GM23338 (cell line): ENCODE data around the gene STAP2.

Experiments
- CREB1 ChIP-seq: fragments of 250-450 bp; sonication (Bioruptor Pico); IDR thresholded peaks from 2 replicates; pipeline ENCODE4 v1.5.0; 2020; ENCODE audit warnings: low read depth, mild to moderate bottlenecking, moderate library complexity
- CTCF ChIP-seq, 2 experiments: fragments of 200-600 bp in 1 of 2; sonication (generic) in 1 of 2; conservative IDR thresholded peaks; 2 replicates each; pipeline versions ENCODE4 v1.5.1 to v1.6.1; 2016 to 2017; ENCODE audit warnings: antibody characterized with exemption in 2 of 2, low read depth in 2 of 2, mild to moderate bottlenecking in 2 of 2, moderate library complexity in 1 of 2
- EZH2 ChIP-seq: fragments of 200-600 bp; sonication (generic); IDR thresholded peaks from one replicate; pipeline ENCODE4 v1.8.0; 2017; ENCODE audit warnings: antibody characterized with exemption, mild to moderate bottlenecking, low read depth; ENCODE audit not compliant: unreplicated experiment
- EZH2phosphoT487 ChIP-seq: fragments of 200-600 bp; sonication (generic); IDR thresholded peaks from one replicate; pipeline ENCODE4 v1.8.1; 2018; ENCODE audit warnings: antibody characterized with exemption; ENCODE audit not compliant: unreplicated experiment
- JUNB ChIP-seq: IDR thresholded peaks from one replicate; pipeline ENCODE4 v1.6.1; 2016; ENCODE audit warnings: antibody characterized with exemption; ENCODE audit not compliant: unreplicated experiment
- NANOG ChIP-seq: IDR thresholded peaks from 2 replicates; pipeline ENCODE4 v1.6.1; 2016; ENCODE audit warnings: antibody characterized with exemption, borderline replicate concordance
- POLR2AphosphoS5 ChIP-seq: IDR thresholded peaks from 2 replicates; pipeline ENCODE4 v1.6.1; 2016; ENCODE audit warnings: antibody characterized with exemption, low read depth
- ZNF114 ChIP-seq: fragments of 250-450 bp; sonication (Bioruptor Pico); IDR thresholded peaks from 2 replicates; pipeline ENCODE4 v1.5.0; 2020; ENCODE audit warnings: mild to moderate bottlenecking, moderate library complexity
- ZNF331 ChIP-seq: fragments of 250-450 bp; sonication (Bioruptor Pico); IDR thresholded peaks from 2 replicates; pipeline ENCODE4 v1.5.0; 2020; ENCODE audit warnings: low read depth, mild to moderate bottlenecking, moderate library complexity
- TF ChIP-seq, protein P1 (sequence below): IDR thresholded peaks from one replicate; pipeline ENCODE4 v1.6.1; 2018; ENCODE audit warnings: antibody characterized with exemption; ENCODE audit not compliant: unreplicated experiment

DNA sequence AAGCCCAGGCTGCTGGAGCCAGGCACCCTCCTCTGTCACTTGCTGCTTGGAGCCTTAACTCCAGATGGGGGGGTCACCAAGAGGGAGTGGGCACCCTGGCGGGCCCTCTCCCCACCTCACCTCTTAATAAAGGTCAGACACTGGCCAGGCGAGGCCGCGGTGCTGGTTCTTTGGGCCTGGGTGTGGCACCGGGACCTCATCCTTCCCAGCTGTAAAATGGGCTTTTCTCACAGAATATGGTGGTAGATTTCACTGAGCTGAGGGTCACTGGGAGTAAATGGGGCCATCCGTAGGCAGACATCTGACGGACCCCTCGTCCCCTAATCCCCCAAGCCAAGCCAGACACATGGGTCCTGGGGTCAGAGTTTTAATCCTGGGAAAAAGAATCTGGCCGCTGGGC, 14.9 kb downstream of the STAP2 start:
- no peak for TF ChIP-seq CTCF (conservative IDR thresholded peaks at IDR 0.05; ENCODE audit: low read depth in 2 of 2)
- no peak for TF ChIP-seq EZH2
- no peak for TF ChIP-seq EZH2phosphoT487
- TF ChIP-seq, protein P1, sequence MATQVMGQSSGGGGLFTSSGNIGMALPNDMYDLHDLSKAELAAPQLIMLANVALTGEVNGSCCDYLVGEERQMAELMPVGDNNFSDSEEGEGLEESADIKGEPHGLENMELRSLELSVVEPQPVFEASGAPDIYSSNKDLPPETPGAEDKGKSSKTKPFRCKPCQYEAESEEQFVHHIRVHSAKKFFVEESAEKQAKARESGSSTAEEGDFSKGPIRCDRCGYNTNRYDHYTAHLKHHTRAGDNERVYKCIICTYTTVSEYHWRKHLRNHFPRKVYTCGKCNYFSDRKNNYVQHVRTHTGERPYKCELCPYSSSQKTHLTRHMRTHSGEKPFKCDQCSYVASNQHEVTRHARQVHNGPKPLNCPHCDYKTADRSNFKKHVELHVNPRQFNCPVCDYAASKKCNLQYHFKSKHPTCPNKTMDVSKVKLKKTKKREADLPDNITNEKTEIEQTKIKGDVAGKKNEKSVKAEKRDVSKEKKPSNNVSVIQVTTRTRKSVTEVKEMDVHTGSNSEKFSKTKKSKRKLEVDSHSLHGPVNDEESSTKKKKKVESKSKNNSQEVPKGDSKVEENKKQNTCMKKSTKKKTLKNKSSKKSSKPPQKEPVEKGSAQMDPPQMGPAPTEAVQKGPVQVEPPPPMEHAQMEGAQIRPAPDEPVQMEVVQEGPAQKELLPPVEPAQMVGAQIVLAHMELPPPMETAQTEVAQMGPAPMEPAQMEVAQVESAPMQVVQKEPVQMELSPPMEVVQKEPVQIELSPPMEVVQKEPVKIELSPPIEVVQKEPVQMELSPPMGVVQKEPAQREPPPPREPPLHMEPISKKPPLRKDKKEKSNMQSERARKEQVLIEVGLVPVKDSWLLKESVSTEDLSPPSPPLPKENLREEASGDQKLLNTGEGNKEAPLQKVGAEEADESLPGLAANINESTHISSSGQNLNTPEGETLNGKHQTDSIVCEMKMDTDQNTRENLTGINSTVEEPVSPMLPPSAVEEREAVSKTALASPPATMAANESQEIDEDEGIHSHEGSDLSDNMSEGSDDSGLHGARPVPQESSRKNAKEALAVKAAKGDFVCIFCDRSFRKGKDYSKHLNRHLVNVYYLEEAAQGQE = no peak
- no peak for TF ChIP-seq ZNF331 (CRISPR knock-in tag)
- TF ChIP-seq POLR2AphosphoS5 = no peak
- TF ChIP-seq CREB1 (CRISPR knock-in tag) = no peak
- no peak for TF ChIP-seq JUNB
- TF ChIP-seq ZNF114 (CRISPR knock-in tag) = no peak
- no peak for TF ChIP-seq NANOG
